Astrocyte (in vitro differentiated cells and primary cell): Measurements from ENCODE around the gene UQCR10.

ENCODE experiments used
- EZH2 ChIP-seq: IDR thresholded peaks from 2 replicates; pipeline ENCODE4 v1.6.1; 2012; ENCODE audit warnings: mild to moderate bottlenecking, low read length, inconsistent platforms; ENCODE audit not compliant: insufficient read depth
- TF ChIP-seq, protein P1 (sequence below): IDR thresholded peaks from 2 replicates; pipeline ENCODE4 v1.5.1; 2011; ENCODE audit warnings: low read depth, mild to moderate bottlenecking, inconsistent platforms, low read length, moderate library complexity; ENCODE audit not compliant: insufficient read depth

DNA sequence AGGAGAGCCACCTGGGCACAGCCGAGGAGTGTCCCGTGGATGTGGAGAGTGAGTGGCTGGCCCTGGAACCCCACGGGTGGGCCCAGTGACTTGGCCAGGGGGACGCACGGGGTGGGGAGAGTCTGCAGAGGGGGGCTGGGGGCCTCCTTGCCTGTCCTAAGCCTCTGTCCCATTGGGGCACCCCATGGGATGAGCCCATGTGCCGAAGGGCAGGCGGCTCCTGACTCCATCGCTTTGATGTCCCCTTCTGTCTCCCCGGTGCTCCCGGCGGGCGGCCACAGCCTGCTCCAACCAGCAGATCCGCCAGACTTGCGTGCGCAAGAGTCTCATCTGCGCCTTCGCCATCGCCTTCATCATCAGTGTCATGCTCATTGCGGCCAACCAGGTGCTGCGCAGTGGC, 38.0 kb upstream of the UQCR10 start:
- TF ChIP-seq, protein P1, sequence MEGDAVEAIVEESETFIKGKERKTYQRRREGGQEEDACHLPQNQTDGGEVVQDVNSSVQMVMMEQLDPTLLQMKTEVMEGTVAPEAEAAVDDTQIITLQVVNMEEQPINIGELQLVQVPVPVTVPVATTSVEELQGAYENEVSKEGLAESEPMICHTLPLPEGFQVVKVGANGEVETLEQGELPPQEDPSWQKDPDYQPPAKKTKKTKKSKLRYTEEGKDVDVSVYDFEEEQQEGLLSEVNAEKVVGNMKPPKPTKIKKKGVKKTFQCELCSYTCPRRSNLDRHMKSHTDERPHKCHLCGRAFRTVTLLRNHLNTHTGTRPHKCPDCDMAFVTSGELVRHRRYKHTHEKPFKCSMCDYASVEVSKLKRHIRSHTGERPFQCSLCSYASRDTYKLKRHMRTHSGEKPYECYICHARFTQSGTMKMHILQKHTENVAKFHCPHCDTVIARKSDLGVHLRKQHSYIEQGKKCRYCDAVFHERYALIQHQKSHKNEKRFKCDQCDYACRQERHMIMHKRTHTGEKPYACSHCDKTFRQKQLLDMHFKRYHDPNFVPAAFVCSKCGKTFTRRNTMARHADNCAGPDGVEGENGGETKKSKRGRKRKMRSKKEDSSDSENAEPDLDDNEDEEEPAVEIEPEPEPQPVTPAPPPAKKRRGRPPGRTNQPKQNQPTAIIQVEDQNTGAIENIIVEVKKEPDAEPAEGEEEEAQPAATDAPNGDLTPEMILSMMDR: no peak
- no peak for TF ChIP-seq EZH2
